GM12878 (cell line): ENCODE measurements around the gene CD33. TPM values are rescaled to one million over a fixed set of nuclear protein-coding genes. Genes with fewer than 3 reads are reported as not detected.

Experiments
- ATAC-seq: fragments of 200-7000 bp; cut with Tn5 transposase; 3 replicates; pipeline ENCODE4 v1.9.1; 2020; ENCODE audit warnings: mild to moderate bottlenecking, moderate library complexity
- BruUV-seq: library from RNA; stranded (reverse); fragments of 400-500 nt; replicated peaks from 2 replicates; lab custom pipeline; 2021; lab: Mats Ljungman, UMichigan
- CTCF ChIA-PET: fragments of 300-600 bp; sonication (Branson Sonifier 250); formaldehyde crosslinking; extraction: SDS; loops from one replicate; lab custom pipeline; 2021; ENCODE audit warnings: inconsistent platforms; lab: Yijun Ruan, JAX
- POLR2A ChIA-PET: fragments of 350-600 bp; formaldehyde crosslinking; extraction: SDS; loops from one replicate; lab custom pipeline; 2021; ENCODE audit warnings: inconsistent platforms; lab: Charles Lee
- RAD21 ChIA-PET: fragments of 300-600 bp; sonication (Branson Sonifier 250); formaldehyde crosslinking; loops from one replicate; lab custom pipeline; 2023; ENCODE audit warnings: antibody characterized with exemption; ENCODE audit not compliant: unreplicated experiment; lab: Charles Lee
- SMC1A ChIA-PET: fragments of 300-600 bp; sonication (Branson Sonifier 250); formaldehyde crosslinking; loops from one replicate; lab custom pipeline; 2023; ENCODE audit not compliant: unreplicated experiment, uncharacterized antibody; lab: Charles Lee
- DNase-seq: peaks from one replicate; pipeline ENCODE4 v3.0.0-alpha.2; 2011; ENCODE audit warnings: low read depth, low spot score
- FAIRE-seq: peaks from 3 replicates; lab custom pipeline; 2011; peaks lifted over from hg19 to GRCh38; lab: Jason Lieb, UNC
- H2AFZ ChIP-seq: 2 replicates; pipeline ENCODE4 v1.6.0; 2011; ENCODE audit warnings: low read depth, low read length, control low read depth; ENCODE audit not compliant: control insufficient read depth
- H3K27ac ChIP-seq: 2 replicates; pipeline ENCODE4 v1.5.1; 2011; ENCODE audit warnings: control low read depth; ENCODE audit not compliant: control insufficient read depth, insufficient read depth
- H3K27me3 ChIP-seq, 2 experiments: replicated peaks in 1 of 2; 2 replicates each; pipeline versions ENCODE4 v1.6.0 to v1.6.1; 2011; ENCODE audit warnings: low read length in 1 of 2; ENCODE audit not compliant: control insufficient read depth in 2 of 2, insufficient read depth in 2 of 2
- H3K36me3 ChIP-seq, 2 experiments: 2 replicates each; pipeline ENCODE4 v1.5.1; 2011; ENCODE audit warnings: low read length in 1 of 2; ENCODE audit not compliant: control insufficient read depth in 2 of 2, insufficient read depth in 2 of 2
- H3K4me1 ChIP-seq: 2 replicates; pipeline ENCODE4 v1.6.1; 2011; ENCODE audit warnings: mild to moderate bottlenecking, low read length, moderate library complexity, mixed read lengths; ENCODE audit not compliant: control insufficient read depth, insufficient read depth
- H3K4me2 ChIP-seq: 2 replicates; pipeline ENCODE4 v1.6.0; 2011; ENCODE audit warnings: control low read depth; ENCODE audit not compliant: control insufficient read depth, insufficient read depth
- H3K4me3 ChIP-seq: fragments of 200-600 bp; sonication (generic); 2 replicates; pipeline ENCODE4 v1.5.1; 2016
- H3K79me2 ChIP-seq: 2 replicates; pipeline ENCODE4 v1.6.0; 2011; ENCODE audit warnings: low read length; ENCODE audit not compliant: control insufficient read depth, insufficient read depth
- H3K9ac ChIP-seq: 2 replicates; pipeline ENCODE4 v1.8.0; 2011; ENCODE audit warnings: low read length, control low read depth, mixed read lengths; ENCODE audit not compliant: control insufficient read depth, insufficient read depth
- H3K9me3 ChIP-seq: replicated peaks from 3 replicates; pipeline ENCODE4 v1.5.1; 2011; ENCODE audit warnings: mild to moderate bottlenecking, low read length; ENCODE audit not compliant: control insufficient read depth, insufficient read depth
- H4K20me1 ChIP-seq: 2 replicates; pipeline ENCODE4 v1.6.0; 2011; ENCODE audit not compliant: control insufficient read depth, insufficient read depth
- ASH2L ChIP-seq: fragments of 300-600, 200-600 bp; sonication (generic); IDR thresholded peaks from 2 replicates; pipeline ENCODE4 v1.6.1; 2017; ENCODE audit warnings: low read depth, mild to moderate bottlenecking, borderline replicate concordance
- BHLHE40 ChIP-seq, 2 experiments: fragments of 450-650 bp in 1 of 2; IDR thresholded peaks; 2 replicates each; pipeline ENCODE4 v1.6.1; 2011 to 2017; ENCODE audit warnings: low read depth in 2 of 2, borderline replicate concordance in 1 of 2, improper control_type of control experiment in 1 of 2, low read length in 1 of 2, mild to moderate bottlenecking in 1 of 2
- CBX3 ChIP-seq: fragments of 200-600 bp; sonication (generic); IDR thresholded peaks from 2 replicates; pipeline ENCODE4 v1.6.1; 2016; ENCODE audit warnings: low read depth, borderline replicate concordance
- IRF4 ChIP-seq: IDR thresholded peaks from 2 replicates; pipeline ENCODE4 v1.6.1; 2011; ENCODE audit warnings: low read depth, low read length
- IRF5 ChIP-seq: fragments of 450-650 bp; IDR thresholded peaks from 2 replicates; pipeline ENCODE4 v1.6.1; 2017; ENCODE audit warnings: borderline replicate concordance
- KAT2A ChIP-seq: conservative IDR thresholded peaks from 2 replicates; pipeline ENCODE4 v1.6.1; 2011; ENCODE audit warnings: low read depth, low read length; ENCODE audit not compliant: control insufficient read depth
- KLF5 ChIP-seq: fragments of 450-650 bp; IDR thresholded peaks from 2 replicates; pipeline ENCODE4 v1.6.1; 2014; ENCODE audit warnings: mild to moderate bottlenecking; ENCODE audit not compliant: partially characterized antibody
- MEF2A ChIP-seq: IDR thresholded peaks from 2 replicates; pipeline ENCODE4 v1.6.1; 2011; ENCODE audit warnings: low read depth, mild to moderate bottlenecking, low read length, moderate library complexity; ENCODE audit not compliant: insufficient read depth
- MEF2B ChIP-seq: fragments of 450-650 bp; IDR thresholded peaks from 2 replicates; pipeline ENCODE4 v1.6.1; 2018; ENCODE audit warnings: mild to moderate bottlenecking, moderate library complexity; ENCODE audit not compliant: partially characterized antibody, poor library complexity, severe bottlenecking
- MLLT1 ChIP-seq: fragments of 450-650 bp; IDR thresholded peaks from 2 replicates; pipeline ENCODE4 v1.6.1; 2016; ENCODE audit warnings: mild to moderate bottlenecking
- MYB ChIP-seq: fragments of 150-350 bp; IDR thresholded peaks from 2 replicates; pipeline ENCODE4 v1.6.1; 2014; ENCODE audit warnings: mild to moderate bottlenecking, low read depth, low read length, borderline replicate concordance
- NFXL1 ChIP-seq: fragments of 450-650 bp; IDR thresholded peaks from 2 replicates; pipeline ENCODE4 v1.6.1; 2017; ENCODE audit warnings: antibody characterized with exemption, mild to moderate bottlenecking, borderline replicate concordance
- RB1 ChIP-seq: fragments of 450-650 bp; formaldehyde crosslinking; IDR thresholded peaks from 2 replicates; pipeline ENCODE4 v1.6.1; 2017; ENCODE audit warnings: mild to moderate bottlenecking, borderline replicate concordance
- REST ChIP-seq: IDR thresholded peaks from 2 replicates; pipeline ENCODE4 v1.6.1; 2012; ENCODE audit warnings: mild to moderate bottlenecking, low read depth, low read length
- RUNX3 ChIP-seq: IDR thresholded peaks from 2 replicates; pipeline ENCODE4 v1.6.1; 2012; ENCODE audit warnings: low read length, inconsistent platforms
- SP1 ChIP-seq: IDR thresholded peaks from one replicate; pipeline ENCODE4 v1.6.1; 2011; ENCODE audit warnings: low read depth, low read length
- SPI1 ChIP-seq: IDR thresholded peaks from 2 replicates; pipeline ENCODE4 v1.6.1; 2011; ENCODE audit warnings: low read depth, mild to moderate bottlenecking, low read length, moderate library complexity, borderline replicate concordance; ENCODE audit not compliant: insufficient read depth
- TAF1 ChIP-seq: IDR thresholded peaks from 2 replicates; pipeline ENCODE4 v1.6.1; 2011; ENCODE audit warnings: mild to moderate bottlenecking, low read depth, low read length, borderline replicate concordance
- ZSCAN29 ChIP-seq: fragments of 450-650 bp; IDR thresholded peaks from 2 replicates; pipeline ENCODE4 v1.6.1; 2017; ENCODE audit warnings: mild to moderate bottlenecking, moderate library complexity
- WGBS: methylation state at CpG from one replicate; pipeline ENCODE4 v1.1.6; 2016; ENCODE audit warnings: low lambda C conversion rate; ENCODE audit not compliant: insufficient replicate concordance, insufficient coverage; ENCODE audit errors: missing lambda C conversion rate; 5-methylcytosine and 5-hydroxymethylcytosine counted together
- in situ Hi-C: fragments of 300-500 bp; cut with MboI; formaldehyde crosslinking; loops from 9 replicates; pipeline ENCODE4 v1.14.3; 2018; ENCODE audit warnings: mixed read lengths
- intact Hi-C: fragments of 100-400 bp; cut with micrococcal nuclease; formaldehyde crosslinking; loops from one replicate; pipeline ENCODE4 v1.14.2; 2022; ENCODE audit not compliant: unreplicated experiment
- polyA plus RNA-seq, 11 experiments: library from polyadenylated mRNA; depleted of rRNA in 4 of 11; unstranded in 6 of 11; stranded (reverse) in 5 of 11; fragments of >200 nt; fragmentation: Nextera tagmentation in 4 of 11; fragmentation: Illumina TruSeq in 1 of 11; extraction: Ambion mirVana in 4 of 11; extraction: Trizol in 1 of 11; gene quantifications; 1 replicate in 1 of 11; 2 replicates in 10 of 11; pipeline versions ENCODE4 v1.2.1 to v1.2.3, GENCODE V29; 2011 to 2016; ENCODE audit warnings: inconsistent platforms in 2 of 11, missing spikeins in 2 of 11, low read depth in 1 of 11
- total RNA-seq, 4 experiments: library from RNA; depleted of rRNA in 3 of 4; stranded (reverse); fragments of >200 nt in 3 of 4; fragmentation: Illumina TruSeq in 1 of 4; extraction: Trizol in 1 of 4; gene quantifications; 2 replicates each; pipeline versions ENCODE4 v1.2.1 to v1.2.3, GENCODE V29; 2013 to 2021

The CD33 gene
- total and polyA plus RNA-seq, 10 of the 15 experiments (the other 5 are each of a cell fraction or from before 2014, with no cell fraction given), result 0.29 to 17.9 (median 0.72) TPM; not detected in 1

- Histone ChIP-seq H3K9me3 (no peaks in the 10 kb centered on the region), H4K20me1 (no peaks in the 10 kb centered on the region), H3K27me3 (no peaks in the 10 kb centered on the region; a peak in 1 of 4 replicates), H3K36me3 (no peaks in the 10 kb centered on the region), H3K27ac (no peak overlapping the region), H3K4me2 (no peak overlapping the region), H2AFZ (no peak overlapping the region), H3K9ac (no peak overlapping the region), H3K79me2 (no peaks in the 10 kb centered on the region), H3K4me3 (no peak overlapping the region), H3K4me1 (no peaks in the 10 kb centered on the region; the same call in 1 of the 2 replicates)
- no peak for ATAC-seq
- DNase-seq, result no peak
- FAIRE-seq, result no peak
- intact Hi-C loops, result no loop called here
- in situ Hi-C loops, result no loop called here
- ChIA-PET RAD21 (no interaction called here), CTCF (no interaction called here), POLR2A (no interaction called here), SMC1A (no interaction called here)
- WGBS, result 3% methylated on average over 2 of the region's 2 CpGs
- BruUV-seq, result no TSS peak
- TF ChIP-seq NFXL1 (no peak), BHLHE40 (IDR thresholded peaks at IDR 0.05; ENCODE audit: borderline replicate concordance in 1 of 2, low read depth in 2 of 2, low read length in 1 of 2) (no peak), TAF1 (no peak), KLF5 (no peak), RUNX3 (peak; percentile 72), SP1 (no peak), MYB (no peak), ASH2L (no peak), ZSCAN29 (no peak), CBX3 (no peak), IRF5 (no peak), RB1 (no peak), IRF4 (peak; percentile 76), MLLT1 (no peak), KAT2A (no peak), SPI1 (0 out of 2 replicates have a peak, but pooled peaks have one; percentile 29), REST (no peak), MEF2A (peak; percentile 86), MEF2B (no peak)
Observed at GRCh38 chr19:51207747-51208146, 17.1 kb upstream of the CD33 start.
